ENCODE measurements around the gene UVSSA.
"Not testable (repeated sequence)": the region's sequence is repeated elsewhere in the genome, so short reads cannot be mapped to it uniquely, and the experiment has no call there.

GRCh38 chr4:1395389-1395820 is 48.4 kb downstream of the UVSSA start:
- not testable (repeated sequence) for TF ChIP-seq POLR2AphosphoS5 (IDR thresholded peaks at IDR 0.05); CTCF (IDR thresholded peaks at IDR 0.05); POLR2A (IDR thresholded peaks at IDR 0.05); EP300 (IDR thresholded peaks at IDR 0.05; ENCODE audit: low read depth)
